Measurements from ENCODE around the gene SIVA1. TPM values are rescaled to one million over a fixed set of nuclear protein-coding genes. Genes with fewer than 3 reads are reported as not detected.

SIVA1 gene
- polyA plus RNA-seq, 1 of the 3 experiments (the other 2 are of a cell fraction) = 137 TPM

DNA sequence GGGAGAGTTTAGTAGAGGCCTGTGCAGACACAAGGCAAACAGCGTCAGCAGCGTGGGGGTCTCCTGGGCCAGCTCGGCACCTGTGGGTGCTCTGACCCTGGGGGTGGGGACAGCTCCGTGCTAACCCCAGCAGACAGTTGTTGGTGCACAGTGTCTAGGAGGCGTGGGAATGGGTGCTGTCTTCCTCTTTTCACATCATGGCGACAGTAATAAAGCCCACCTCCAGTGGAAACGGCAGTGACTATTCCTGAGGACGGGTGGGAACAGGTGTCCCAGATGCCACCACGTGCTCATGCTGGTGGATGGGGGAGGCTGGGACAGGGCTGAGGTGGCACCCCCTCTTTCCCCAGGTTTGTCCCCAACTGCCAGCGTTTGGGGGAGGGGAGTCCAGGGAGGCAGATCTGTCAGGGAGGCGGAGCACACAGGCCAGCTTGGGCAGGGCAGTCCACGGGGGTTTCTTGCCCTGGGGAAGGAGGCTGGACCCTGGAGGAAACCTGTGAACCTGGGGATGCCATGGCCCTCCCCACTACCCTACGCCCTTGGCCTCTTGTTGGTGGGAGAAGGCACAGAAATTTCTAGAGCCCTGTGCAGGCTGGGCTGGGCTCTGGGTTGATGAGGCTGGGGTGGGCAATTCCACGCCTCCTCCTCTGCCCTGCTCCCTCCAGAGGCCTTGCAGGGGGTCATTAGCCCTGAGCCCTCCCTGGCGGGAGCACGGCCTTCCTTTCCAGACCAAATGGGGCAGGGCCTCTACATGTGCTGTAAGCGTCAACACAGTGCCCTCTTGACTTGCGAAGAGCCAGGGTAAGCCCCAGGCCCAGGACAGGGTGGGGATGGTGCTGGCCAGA lies 51.8 kb downstream of the SIVA1 start (continued):
- TF ChIP-seq, protein P1, sequence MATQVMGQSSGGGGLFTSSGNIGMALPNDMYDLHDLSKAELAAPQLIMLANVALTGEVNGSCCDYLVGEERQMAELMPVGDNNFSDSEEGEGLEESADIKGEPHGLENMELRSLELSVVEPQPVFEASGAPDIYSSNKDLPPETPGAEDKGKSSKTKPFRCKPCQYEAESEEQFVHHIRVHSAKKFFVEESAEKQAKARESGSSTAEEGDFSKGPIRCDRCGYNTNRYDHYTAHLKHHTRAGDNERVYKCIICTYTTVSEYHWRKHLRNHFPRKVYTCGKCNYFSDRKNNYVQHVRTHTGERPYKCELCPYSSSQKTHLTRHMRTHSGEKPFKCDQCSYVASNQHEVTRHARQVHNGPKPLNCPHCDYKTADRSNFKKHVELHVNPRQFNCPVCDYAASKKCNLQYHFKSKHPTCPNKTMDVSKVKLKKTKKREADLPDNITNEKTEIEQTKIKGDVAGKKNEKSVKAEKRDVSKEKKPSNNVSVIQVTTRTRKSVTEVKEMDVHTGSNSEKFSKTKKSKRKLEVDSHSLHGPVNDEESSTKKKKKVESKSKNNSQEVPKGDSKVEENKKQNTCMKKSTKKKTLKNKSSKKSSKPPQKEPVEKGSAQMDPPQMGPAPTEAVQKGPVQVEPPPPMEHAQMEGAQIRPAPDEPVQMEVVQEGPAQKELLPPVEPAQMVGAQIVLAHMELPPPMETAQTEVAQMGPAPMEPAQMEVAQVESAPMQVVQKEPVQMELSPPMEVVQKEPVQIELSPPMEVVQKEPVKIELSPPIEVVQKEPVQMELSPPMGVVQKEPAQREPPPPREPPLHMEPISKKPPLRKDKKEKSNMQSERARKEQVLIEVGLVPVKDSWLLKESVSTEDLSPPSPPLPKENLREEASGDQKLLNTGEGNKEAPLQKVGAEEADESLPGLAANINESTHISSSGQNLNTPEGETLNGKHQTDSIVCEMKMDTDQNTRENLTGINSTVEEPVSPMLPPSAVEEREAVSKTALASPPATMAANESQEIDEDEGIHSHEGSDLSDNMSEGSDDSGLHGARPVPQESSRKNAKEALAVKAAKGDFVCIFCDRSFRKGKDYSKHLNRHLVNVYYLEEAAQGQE (IDR thresholded peaks at IDR 0.05; ENCODE audit: low read depth, low read length) = no peak
- TF ChIP-seq FOXJ3 (CRISPR knock-in tag; IDR thresholded peaks at IDR 0.05) (no peak), TEAD4 (IDR thresholded peaks at IDR 0.05; ENCODE audit: borderline replicate concordance, insufficient read depth) (no peak)

DNA sequence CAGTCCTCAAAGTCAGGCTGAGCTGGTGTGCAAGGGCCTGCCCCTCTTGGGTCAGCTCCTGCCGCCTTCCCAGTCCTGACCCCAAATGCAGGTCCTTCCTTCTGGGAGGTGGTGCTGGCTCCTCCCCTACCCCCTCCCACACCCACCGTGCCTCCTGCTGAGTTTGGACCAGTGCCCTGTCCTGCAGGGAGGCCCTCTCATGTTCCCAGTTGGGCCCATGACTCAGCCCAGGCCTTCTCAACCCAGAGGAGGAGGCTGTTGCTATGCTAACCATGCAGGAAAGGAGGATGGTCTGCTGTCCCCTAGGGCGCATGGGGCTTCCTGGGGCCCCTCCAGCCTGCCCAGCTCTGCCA lies 52.4 kb downstream of the SIVA1 start:
- 28% methylated on average over 2 of the region's 3 CpGs for WGBS (ENCODE audit: low lambda C conversion rate)
- no peaks in the 10 kb centered on the region for H3K9me3 ChIP-seq
- no peak overlapping the region for H3K4me3 ChIP-seq (ENCODE audit: low read depth in 2 of 2, low read length in 1 of 2)
- no peaks in the 10 kb centered on the region for H3K36me3 ChIP-seq (replicated peaks in 1 of 2; ENCODE audit: control insufficient read depth in 1 of 2, insufficient read depth in 2 of 2, low read length in 1 of 2)
- H3K4me2 ChIP-seq = peak overlapping the region; percentile 13; the same call in 1 of the 2 replicates
- H3F3A ChIP-seq (replicated peaks; ENCODE audit: insufficient read depth) = peaks cover 3% of the 10 kb centered on the region
- H3K27ac ChIP-seq (ENCODE audit: low read depth in 2 of 2, low read length in 1 of 2) = peak overlapping the region in 1 of 2 experiments; percentile 15; a peak in 1 of 4 replicates
- no peak overlapping the region for H2AFZ ChIP-seq (ENCODE audit: low read depth)
- CTCF ChIA-PET = interaction anchor here (1.0 to 2.1 kb wide), 2 partner anchors 16 to 37 kb away, joined by 3 to 10 read pairs; no protein-coding TSS in a partner anchor
- H4K20me1 ChIP-seq (ENCODE audit: insufficient read depth) = no peaks in the 10 kb centered on the region
- peak; percentile 36 for DNase-seq
- H3K79me2 ChIP-seq (ENCODE audit: insufficient read depth) = no peaks in the 10 kb centered on the region
- H3K4me1 ChIP-seq (ENCODE audit: control insufficient read depth in 1 of 2, insufficient read depth in 2 of 2, low read depth in 1 of 2, low read length in 1 of 2) = peaks cover 19 to 25% of the 10 kb centered on the region in 2 experiments; a peak in 3 of 4 replicates
- POLR2A ChIA-PET = no interaction called here
- no peak overlapping the region for H3K9ac ChIP-seq
- H3K27me3 ChIP-seq (ENCODE audit: insufficient read depth) = no peaks in the 10 kb centered on the region
- H3K9me2 ChIP-seq = no peaks in the 10 kb centered on the region
- TF ChIP-seq TEAD4 (IDR thresholded peaks at IDR 0.05; ENCODE audit: borderline replicate concordance, insufficient read depth) (no peak), RFX5 (IDR thresholded peaks at IDR 0.05; ENCODE audit: low read length) (no peak), GABPA (IDR thresholded peaks at IDR 0.05; ENCODE audit: low read depth) (no peak), RCOR1 (IDR thresholded peaks at IDR 0.05; ENCODE audit: low read length) (no peak), TCF12 (IDR thresholded peaks at IDR 0.05) (peak; percentile 41; the same call in 1 of the 2 replicates), EZH2phosphoT487 (IDR thresholded peaks at IDR 0.05; ENCODE audit: borderline replicate concordance, low read depth) (no peak), NRF1 (IDR thresholded peaks at IDR 0.05; ENCODE audit: low read depth, low read length) (no peak), MXI1 (IDR thresholded peaks at IDR 0.05; ENCODE audit: low read depth, low read length) (no peak), FOXM1 (IDR thresholded peaks at IDR 0.05; ENCODE audit: low read depth) (no peak), FOXJ3 (CRISPR knock-in tag; IDR thresholded peaks at IDR 0.05) (no peak), SMC3 (IDR thresholded peaks at IDR 0.05; ENCODE audit: low read depth, low read length) (no peak), RAD21 (IDR thresholded peaks at IDR 0.05; ENCODE audit: low read length) (no peak), NFIC (IDR thresholded peaks at IDR 0.05; ENCODE audit: borderline replicate concordance) (peak; percentile 76), FOSL2 (IDR thresholded peaks at IDR 0.05; ENCODE audit: borderline replicate concordance, low read depth) (peak; percentile 68; the same call in 1 of the 2 replicates), YY1 (IDR thresholded peaks at IDR 0.05; ENCODE audit: low read depth) (no peak), EP300 (IDR thresholded peaks at IDR 0.05; ENCODE audit: borderline replicate concordance in 1 of 2, low read depth in 1 of 2, low read length in 1 of 2) (no peak; a peak in 1 of 4 replicates)
- TF ChIP-seq, protein P2, sequence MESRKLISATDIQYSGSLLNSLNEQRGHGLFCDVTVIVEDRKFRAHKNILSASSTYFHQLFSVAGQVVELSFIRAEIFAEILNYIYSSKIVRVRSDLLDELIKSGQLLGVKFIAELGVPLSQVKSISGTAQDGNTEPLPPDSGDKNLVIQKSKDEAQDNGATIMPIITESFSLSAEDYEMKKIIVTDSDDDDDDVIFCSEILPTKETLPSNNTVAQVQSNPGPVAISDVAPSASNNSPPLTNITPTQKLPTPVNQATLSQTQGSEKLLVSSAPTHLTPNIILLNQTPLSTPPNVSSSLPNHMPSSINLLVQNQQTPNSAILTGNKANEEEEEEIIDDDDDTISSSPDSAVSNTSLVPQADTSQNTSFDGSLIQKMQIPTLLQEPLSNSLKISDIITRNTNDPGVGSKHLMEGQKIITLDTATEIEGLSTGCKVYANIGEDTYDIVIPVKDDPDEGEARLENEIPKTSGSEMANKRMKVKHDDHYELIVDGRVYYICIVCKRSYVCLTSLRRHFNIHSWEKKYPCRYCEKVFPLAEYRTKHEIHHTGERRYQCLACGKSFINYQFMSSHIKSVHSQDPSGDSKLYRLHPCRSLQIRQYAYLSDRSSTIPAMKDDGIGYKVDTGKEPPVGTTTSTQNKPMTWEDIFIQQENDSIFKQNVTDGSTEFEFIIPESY (IDR thresholded peaks at IDR 0.05; ENCODE audit: borderline replicate concordance, low read depth) = no peak
- TF ChIP-seq, protein P3, sequence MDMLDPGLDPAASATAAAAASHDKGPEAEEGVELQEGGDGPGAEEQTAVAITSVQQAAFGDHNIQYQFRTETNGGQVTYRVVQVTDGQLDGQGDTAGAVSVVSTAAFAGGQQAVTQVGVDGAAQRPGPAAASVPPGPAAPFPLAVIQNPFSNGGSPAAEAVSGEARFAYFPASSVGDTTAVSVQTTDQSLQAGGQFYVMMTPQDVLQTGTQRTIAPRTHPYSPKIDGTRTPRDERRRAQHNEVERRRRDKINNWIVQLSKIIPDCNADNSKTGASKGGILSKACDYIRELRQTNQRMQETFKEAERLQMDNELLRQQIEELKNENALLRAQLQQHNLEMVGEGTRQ (IDR thresholded peaks at IDR 0.05; ENCODE audit: borderline replicate concordance, low read depth, low read length) = no peak
- TF ChIP-seq, protein P4, sequence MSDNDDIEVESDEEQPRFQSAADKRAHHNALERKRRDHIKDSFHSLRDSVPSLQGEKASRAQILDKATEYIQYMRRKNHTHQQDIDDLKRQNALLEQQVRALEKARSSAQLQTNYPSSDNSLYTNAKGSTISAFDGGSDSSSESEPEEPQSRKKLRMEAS (IDR thresholded peaks at IDR 0.05; ENCODE audit: low read depth) = no peak
